ENCODE measurements around the gene SLC9A4. TPM values are rescaled to one million over a fixed set of nuclear protein-coding genes. Genes with fewer than 3 reads are reported as not detected.

Gene SLC9A4
- total and polyA plus RNA-seq, 10 of the 15 experiments (the other 5 are each of a cell fraction or from before 2014, with no cell fraction given): 0.10 TPM; not detected in 9

GRCh38 chr2:102522162-102522561 lies 49.1 kb downstream of the SLC9A4 start (continued):
- TF ChIP-seq, protein P1, sequence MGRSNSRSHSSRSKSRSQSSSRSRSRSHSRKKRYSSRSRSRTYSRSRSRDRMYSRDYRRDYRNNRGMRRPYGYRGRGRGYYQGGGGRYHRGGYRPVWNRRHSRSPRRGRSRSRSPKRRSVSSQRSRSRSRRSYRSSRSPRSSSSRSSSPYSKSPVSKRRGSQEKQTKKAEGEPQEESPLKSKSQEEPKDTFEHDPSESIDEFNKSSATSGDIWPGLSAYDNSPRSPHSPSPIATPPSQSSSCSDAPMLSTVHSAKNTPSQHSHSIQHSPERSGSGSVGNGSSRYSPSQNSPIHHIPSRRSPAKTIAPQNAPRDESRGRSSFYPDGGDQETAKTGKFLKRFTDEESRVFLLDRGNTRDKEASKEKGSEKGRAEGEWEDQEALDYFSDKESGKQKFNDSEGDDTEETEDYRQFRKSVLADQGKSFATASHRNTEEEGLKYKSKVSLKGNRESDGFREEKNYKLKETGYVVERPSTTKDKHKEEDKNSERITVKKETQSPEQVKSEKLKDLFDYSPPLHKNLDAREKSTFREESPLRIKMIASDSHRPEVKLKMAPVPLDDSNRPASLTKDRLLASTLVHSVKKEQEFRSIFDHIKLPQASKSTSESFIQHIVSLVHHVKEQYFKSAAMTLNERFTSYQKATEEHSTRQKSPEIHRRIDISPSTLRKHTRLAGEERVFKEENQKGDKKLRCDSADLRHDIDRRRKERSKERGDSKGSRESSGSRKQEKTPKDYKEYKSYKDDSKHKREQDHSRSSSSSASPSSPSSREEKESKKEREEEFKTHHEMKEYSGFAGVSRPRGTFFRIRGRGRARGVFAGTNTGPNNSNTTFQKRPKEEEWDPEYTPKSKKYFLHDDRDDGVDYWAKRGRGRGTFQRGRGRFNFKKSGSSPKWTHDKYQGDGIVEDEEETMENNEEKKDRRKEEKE (IDR thresholded peaks at IDR 0.05): no peak
- TF ChIP-seq NBN (IDR thresholded peaks at IDR 0.05): no peak
- TF ChIP-seq BACH1 (IDR thresholded peaks at IDR 0.05; ENCODE audit: borderline replicate concordance): no peak
- TF ChIP-seq NR2C1 (IDR thresholded peaks at IDR 0.05): no peak

DNA sequence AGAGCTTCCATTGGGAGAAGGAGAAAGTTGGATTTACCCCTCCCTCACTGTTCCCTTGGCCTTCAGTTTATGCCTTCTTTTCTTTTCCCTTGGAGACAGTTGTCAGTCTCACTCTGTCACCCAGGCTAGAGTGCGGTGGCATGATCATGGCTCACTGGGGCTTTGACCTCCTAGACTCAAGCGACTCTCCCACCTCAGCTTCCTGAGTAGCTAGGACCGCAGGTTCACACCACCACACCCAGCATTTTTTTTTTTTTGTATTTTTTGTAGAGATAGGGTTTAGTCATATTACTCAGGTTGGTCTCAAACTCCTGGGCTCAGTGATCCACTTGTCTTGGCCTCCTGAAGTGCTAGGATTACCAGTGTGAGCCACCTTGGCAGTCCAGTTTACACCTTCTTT lies 49.9 kb downstream of the SLC9A4 start:
- no peak overlapping the region for H2AFZ ChIP-seq (ENCODE audit: control insufficient read depth, low read depth, low read length)
- ChIA-PET SMC1A (ENCODE audit: uncharacterized antibody, unreplicated experiment) (interaction anchor here (1.1 kb wide), 1 partner anchor 93 kb away, joined by 3 read pairs; no protein-coding TSS in a partner anchor), CTCF (interaction anchor here (0.5 to 3.1 kb wide), 3 partner anchors 93 to 233 kb away, joined by 3 to 11 read pairs (median 3); no protein-coding TSS in a partner anchor), POLR2A (no interaction called here), RAD21 (ENCODE audit: unreplicated experiment) (interaction anchor here (1.8 to 2.0 kb wide), 2 partner anchors 93 to 94 kb away, joined by 3 to 9 read pairs; no protein-coding TSS in a partner anchor)
- H3K27ac ChIP-seq (ENCODE audit: control insufficient read depth, insufficient read depth): no peak overlapping the region
- no peak for ATAC-seq
- H3K4me1 ChIP-seq (ENCODE audit: control insufficient read depth, insufficient read depth, low read length): no peaks in the 10 kb centered on the region; the same call in 1 of the 2 replicates
- no peaks in the 10 kb centered on the region for H4K20me1 ChIP-seq (ENCODE audit: control insufficient read depth, insufficient read depth)
- no TSS peak for BruUV-seq (replicated peaks)
- no peak overlapping the region for H3K9ac ChIP-seq (ENCODE audit: control insufficient read depth, insufficient read depth, low read length)
- FAIRE-seq: no peak
- no peaks in the 10 kb centered on the region for H3K36me3 ChIP-seq (ENCODE audit: control insufficient read depth in 2 of 2, insufficient read depth in 2 of 2, low read length in 1 of 2)
- H3K27me3 ChIP-seq (replicated peaks in 1 of 2; ENCODE audit: control insufficient read depth in 2 of 2, insufficient read depth in 2 of 2, low read length in 1 of 2): peaks cover 0 to 1% of the 10 kb centered on the region in 2 experiments; a peak in 1 of 4 replicates
- in situ Hi-C loops (cut with MboI): no loop called here
- intact Hi-C loops (cut with micrococcal nuclease; ENCODE audit: unreplicated experiment): no loop called here
- DNase-seq (ENCODE audit: low read depth, low spot score): no peak
- 83% methylated on average over 3 of the region's 3 CpGs for WGBS (ENCODE audit: insufficient coverage, insufficient replicate concordance, low lambda C conversion rate, missing lambda C conversion rate)
- H3K4me2 ChIP-seq (ENCODE audit: control insufficient read depth, insufficient read depth): no peak overlapping the region
- H3K79me2 ChIP-seq (ENCODE audit: control insufficient read depth, insufficient read depth, low read length): no peaks in the 10 kb centered on the region
- no peak overlapping the region for H3K4me3 ChIP-seq
- H3K9me3 ChIP-seq (replicated peaks; ENCODE audit: control insufficient read depth, insufficient read depth, low read length): no peaks in the 10 kb centered on the region
- no peak for TF ChIP-seq IKZF1 (conservative IDR thresholded peaks at IDR 0.05)
- no peak for TF ChIP-seq EED (IDR thresholded peaks at IDR 0.05; ENCODE audit: low read depth)
- TF ChIP-seq MEF2A (IDR thresholded peaks at IDR 0.05; ENCODE audit: insufficient read depth, low read depth, low read length): no peak
- TF ChIP-seq SKIL (IDR thresholded peaks at IDR 0.05; ENCODE audit: low read depth, poor library complexity, severe bottlenecking): no peak
- TF ChIP-seq RB1 (IDR thresholded peaks at IDR 0.05; ENCODE audit: borderline replicate concordance): no peak
- no peak for TF ChIP-seq E2F8 (IDR thresholded peaks at IDR 0.05; ENCODE audit: low read depth, partially characterized antibody)
- TF ChIP-seq, protein P2, sequence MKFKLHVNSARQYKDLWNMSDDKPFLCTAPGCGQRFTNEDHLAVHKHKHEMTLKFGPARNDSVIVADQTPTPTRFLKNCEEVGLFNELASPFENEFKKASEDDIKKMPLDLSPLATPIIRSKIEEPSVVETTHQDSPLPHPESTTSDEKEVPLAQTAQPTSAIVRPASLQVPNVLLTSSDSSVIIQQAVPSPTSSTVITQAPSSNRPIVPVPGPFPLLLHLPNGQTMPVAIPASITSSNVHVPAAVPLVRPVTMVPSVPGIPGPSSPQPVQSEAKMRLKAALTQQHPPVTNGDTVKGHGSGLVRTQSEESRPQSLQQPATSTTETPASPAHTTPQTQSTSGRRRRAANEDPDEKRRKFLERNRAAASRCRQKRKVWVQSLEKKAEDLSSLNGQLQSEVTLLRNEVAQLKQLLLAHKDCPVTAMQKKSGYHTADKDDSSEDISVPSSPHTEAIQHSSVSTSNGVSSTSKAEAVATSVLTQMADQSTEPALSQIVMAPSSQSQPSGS (IDR thresholded peaks at IDR 0.05; ENCODE audit: low read length): no peak
- no peak for TF ChIP-seq RFX5 (IDR thresholded peaks at IDR 0.05; ENCODE audit: low read depth, low read length)
- TF ChIP-seq WRNIP1 (IDR thresholded peaks at IDR 0.05; ENCODE audit: borderline replicate concordance, low read depth, low read length): no peak
- TF ChIP-seq CHD2 (IDR thresholded peaks at IDR 0.05; ENCODE audit: borderline replicate concordance, low read depth, low read length): no peak
